Progenitor cell of endocrine pancreas (in vitro differentiated cells): ENCODE results near the gene RERE. TPM values are rescaled to one million over a fixed set of nuclear protein-coding genes. Genes with fewer than 3 reads are reported as not detected.

Experiments used
- DNase-seq: peaks from one replicate; pipeline ENCODE4 v3.0.0; 2021; ENCODE audit warnings: low spot score; ENCODE audit not compliant: unreplicated experiment
- H3K27ac Mint-ChIP-seq: 2 replicates; pipeline ENCODE4 v1.8.0; 2021; ENCODE audit warnings: mild to moderate bottlenecking, moderate library complexity, mixed read lengths
- H3K27me3 Mint-ChIP-seq: 2 replicates; pipeline ENCODE4 v1.8.0; 2021; ENCODE audit warnings: mixed read lengths
- H3K36me3 Mint-ChIP-seq: 2 replicates; pipeline ENCODE4 v1.8.0; 2022; ENCODE audit warnings: mixed read lengths; ENCODE audit not compliant: insufficient read depth
- H3K4me1 Mint-ChIP-seq: 2 replicates; pipeline ENCODE4 v1.8.0; 2021; ENCODE audit warnings: low read depth, mixed read lengths
- H3K4me3 Mint-ChIP-seq: 2 replicates; pipeline ENCODE4 v1.8.0; 2021; ENCODE audit warnings: low read depth, mild to moderate bottlenecking, moderate library complexity, mixed read lengths
- H3K9me3 Mint-ChIP-seq: 2 replicates; pipeline ENCODE4 v1.8.0; 2021; ENCODE audit warnings: low read depth, mixed read lengths
- CTCF ChIP-seq: fragments of 200-600 bp; sonication (generic); IDR thresholded peaks from one replicate; pipeline ENCODE4 v1.5.0; 2021; ENCODE audit warnings: antibody characterized with exemption, mild to moderate bottlenecking; ENCODE audit not compliant: unreplicated experiment
- total RNA-seq: library from RNA; stranded (reverse); gene quantifications from 2 replicates; pipeline ENCODE4 v1.2.1, GENCODE V29; 2021

The RERE gene
- total RNA-seq, 1 donor from 2014 or later = 329 TPM

- peak; percentile 17 for TF ChIP-seq CTCF
- H3K27ac Mint-ChIP-seq = peak overlapping the region; percentile 62
- H3K27me3 Mint-ChIP-seq = no peaks in the 10 kb centered on the region
- no peak overlapping the region for H3K4me3 Mint-ChIP-seq
- H3K4me1 Mint-ChIP-seq = peaks cover 34% of the 10 kb centered on the region
- no peaks in the 10 kb centered on the region for H3K9me3 Mint-ChIP-seq
- peaks cover 10% of the 10 kb centered on the region for H3K36me3 Mint-ChIP-seq
- no peak for DNase-seq
Measured at GRCh38 chr1:8379513-8380186, 437.8 kb downstream of the RERE start.

GRCh38 chr1:8378981-8379470, 438.4 kb downstream of the RERE start:
- Mint-ChIP-seq H3K4me1 (peaks cover 39% of the 10 kb centered on the region), H3K9me3 (no peaks in the 10 kb centered on the region), H3K36me3 (peaks cover 10% of the 10 kb centered on the region), H3K4me3 (no peak overlapping the region), H3K27ac (peak overlapping the region; percentile 93), H3K27me3 (no peaks in the 10 kb centered on the region)
- TF ChIP-seq CTCF = no peak
- no peak for DNase-seq

- no peak for DNase-seq
- no peaks in the 10 kb centered on the region for H3K27me3 Mint-ChIP-seq
- no peak overlapping the region for H3K4me3 Mint-ChIP-seq
- no peak for TF ChIP-seq CTCF
- peaks cover 10% of the 10 kb centered on the region for H3K36me3 Mint-ChIP-seq
- peak overlapping the region; percentile 81 for H3K27ac Mint-ChIP-seq
- no peaks in the 10 kb centered on the region for H3K9me3 Mint-ChIP-seq
- H3K4me1 Mint-ChIP-seq = peaks cover 47% of the 10 kb centered on the region
Measured at GRCh38 chr1:8378178-8378577, 439.3 kb downstream of the RERE start.

- H3K27ac Mint-ChIP-seq = peak overlapping the region; percentile 81
- DNase-seq = no peak
Measured at GRCh38 chr1:8377271-8377981, 440.0 kb downstream of the RERE start.

More at GRCh38 chr1:8377271-8377981, 440.0 kb downstream of the RERE start:
- Mint-ChIP-seq H3K36me3 (peaks cover 8% of the 10 kb centered on the region), H3K4me1 (peaks cover 50% of the 10 kb centered on the region), H3K9me3 (no peaks in the 10 kb centered on the region), H3K27me3 (no peaks in the 10 kb centered on the region), H3K4me3 (no peak overlapping the region)
- TF ChIP-seq CTCF = no peak
